Stimulated activated CD4-positive, alpha-beta T cell treated with anti-CD3 and anti-CD28 coated beads, Interleukin-1b, Interleukin-23, amount 100 ng/mL, for 48 hours (primary cell): ENCODE measurements around the gene PALM.
"Not testable (repeated sequence)": the region's sequence is repeated elsewhere in the genome, so short reads cannot be mapped to it uniquely, and the experiment has no call there.

ENCODE experiments used
- DNase-seq: peaks from one replicate; pipeline ENCODE4 v3.0.0-alpha.2; 2020

PALM gene

GRCh38 chr19:709196-709964, 645 bp downstream of the PALM start:
- no peak for DNase-seq

- DNase-seq, result no peak
Observed at GRCh38 chr19:709965-710571, 1.3 kb downstream of the PALM start.

- DNase-seq, result no peak
Observed at GRCh38 chr19:710767-711166, 2.0 kb downstream of the PALM start.

- DNase-seq, result no peak
Observed at GRCh38 chr19:711254-711653, 2.5 kb downstream of the PALM start.

- no peak for DNase-seq
Observed at GRCh38 chr19:715347-715746, 6.6 kb downstream of the PALM start.

GRCh38 chr19:718251-718951, 9.7 kb downstream of the PALM start:
- no peak for DNase-seq

GRCh38 chr19:718991-719512, 10.3 kb downstream of the PALM start:
- no peak for DNase-seq

- DNase-seq, result no peak
Observed at GRCh38 chr19:719636-720344, 11.1 kb downstream of the PALM start.

- no peak for DNase-seq
Observed at GRCh38 chr19:720345-721160, 11.8 kb downstream of the PALM start.

GRCh38 chr19:722553-723101, 13.9 kb downstream of the PALM start:
- DNase-seq, result no peak

- DNase-seq, result no peak
Observed at GRCh38 chr19:723247-723646, 14.5 kb downstream of the PALM start.

- DNase-seq, result no peak
Observed at GRCh38 chr19:723714-724113, 15.0 kb downstream of the PALM start.

- no peak for DNase-seq
Observed at GRCh38 chr19:725461-726089, 16.8 kb downstream of the PALM start.

GRCh38 chr19:726993-727956, 18.5 kb downstream of the PALM start:
- DNase-seq, result no peak

- no peak for DNase-seq
Observed at GRCh38 chr19:728011-728410, 19.3 kb downstream of the PALM start.

- DNase-seq, result not testable (repeated sequence)
Observed at GRCh38 chr19:729564-729963, 20.8 kb downstream of the PALM start.

GRCh38 chr19:729965-730668, 21.4 kb downstream of the PALM start:
- DNase-seq, result no peak

- no peak for DNase-seq
Observed at GRCh38 chr19:731000-731399, 22.3 kb downstream of the PALM start.
